Measurements from ENCODE around the gene TRAM2. TPM values are rescaled to one million over a fixed set of nuclear protein-coding genes. Genes with fewer than 3 reads are reported as not detected.

TRAM2 gene
- total and polyA plus RNA-seq, 2 of the 13 experiments (the other 11 are each of a cell fraction or from before 2014, with no cell fraction given) = 49.1 to 72.5 TPM

- no peak overlapping the region; the same call in 1 of the 2 replicates for H3K4me2 ChIP-seq (ENCODE audit: low read depth, low read length)
- 87% methylated on average over 6 of the region's 6 CpGs for WGBS (ENCODE audit: low lambda C conversion rate)
- H2AFZ ChIP-seq (ENCODE audit: low read length) = no peak overlapping the region
- H3K27me3 ChIP-seq (ENCODE audit: control insufficient read depth in 1 of 2, insufficient read depth in 2 of 2, low read length in 2 of 2) = no peaks in the 10 kb centered on the region
- no peak for TF ChIP-seq SATB2 (CRISPR knock-in tag; IDR thresholded peaks at IDR 0.05)
- TF ChIP-seq ZNF292 (CRISPR knock-in tag; IDR thresholded peaks at IDR 0.05; ENCODE audit: borderline replicate concordance, low read depth) = 0 out of 2 replicates have a peak, but pooled peaks have one; percentile 25
- TF ChIP-seq ARID3A (IDR thresholded peaks at IDR 0.05; ENCODE audit: low read depth, low read length) = no peak
- TF ChIP-seq, protein P1, sequence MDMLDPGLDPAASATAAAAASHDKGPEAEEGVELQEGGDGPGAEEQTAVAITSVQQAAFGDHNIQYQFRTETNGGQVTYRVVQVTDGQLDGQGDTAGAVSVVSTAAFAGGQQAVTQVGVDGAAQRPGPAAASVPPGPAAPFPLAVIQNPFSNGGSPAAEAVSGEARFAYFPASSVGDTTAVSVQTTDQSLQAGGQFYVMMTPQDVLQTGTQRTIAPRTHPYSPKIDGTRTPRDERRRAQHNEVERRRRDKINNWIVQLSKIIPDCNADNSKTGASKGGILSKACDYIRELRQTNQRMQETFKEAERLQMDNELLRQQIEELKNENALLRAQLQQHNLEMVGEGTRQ (IDR thresholded peaks at IDR 0.05; ENCODE audit: low read depth, low read length) = 0 out of 2 replicates have a peak, but pooled peaks have one; percentile 4
- TF ChIP-seq, protein P1 (CRISPR knock-in tag; IDR thresholded peaks at IDR 0.05; ENCODE audit: borderline replicate concordance) = no peak
- no peak for TF ChIP-seq GTF3A (CRISPR knock-in tag; conservative IDR thresholded peaks at IDR 0.05)
- TF ChIP-seq SP1 (IDR thresholded peaks at IDR 0.05) = no peak
- TF ChIP-seq SP1 (CRISPR knock-in tag; IDR thresholded peaks at IDR 0.05) = no peak
- TF ChIP-seq DRAP1 (CRISPR knock-in tag; IDR thresholded peaks at IDR 0.05) = no peak
- in situ Hi-C loops (cut with HindIII; ENCODE audit: extremely low pct_ligation_motif_present, low pct_unique_long_range_greater_than_20kb) (no loop called here), intact Hi-C loops (cut with micrococcal nuclease; ENCODE audit: unreplicated experiment) (no loop called here)
- no peak; the same call in 2 of the 3 replicates for ATAC-seq
- ChIA-PET POLR2A (interaction anchor here (2.3 kb wide), 1 partner anchor 24 kb away, joined by 10 read pairs; the partner anchor contains the start of gene TRAM2), CTCF (ENCODE audit: low intra/inter-chr PET ratio, low total read pairs) (no interaction called here)
- no TSS peak for BruUV-seq (replicated peaks)
- peaks cover 35% of the 10 kb centered on the region for H4K20me1 ChIP-seq (ENCODE audit: insufficient read depth, low read length)
- no peak overlapping the region; the same call in 1 of the 2 replicates for H3K9ac ChIP-seq (ENCODE audit: insufficient read depth, low read depth, low read length)
- H3K4me3 ChIP-seq (replicated peaks in 1 of 3; ENCODE audit: insufficient read depth in 1 of 3, low read depth in 2 of 3, low read length in 3 of 3) = no peak overlapping the region
- H3K4me1 ChIP-seq (ENCODE audit: insufficient read depth, low read length) = peaks cover 75% of the 10 kb centered on the region
- no peaks in the 10 kb centered on the region for H3K9me3 ChIP-seq (ENCODE audit: low read length)
- H3K79me2 ChIP-seq (ENCODE audit: insufficient read depth, low read length) = peaks cover 95% of the 10 kb centered on the region
- DNase-seq (ENCODE audit: low spot score) = no peak
- FAIRE-seq = no peak
- peaks cover 10 to 21% of the 10 kb centered on the region in 2 experiments for H3K36me3 ChIP-seq (replicated peaks in 1 of 2; ENCODE audit: control insufficient read depth in 1 of 2, insufficient read depth in 2 of 2, low read length in 2 of 2)
- H3K27ac ChIP-seq (ENCODE audit: extremely low read length, insufficient read depth, low read length) = no peak overlapping the region
These were observed 24.6 kb downstream of the TRAM2 start for GRCh38 chr6:52552278-52552643.

Measured in HepG2 (cell line).